HEK293 (cell line): ENCODE results near the gene KIAA0513.

ENCODE experiments used
- CTCF ChIA-PET: fragments of 350-600 bp; formaldehyde crosslinking; extraction: SDS; loops from one replicate; lab custom pipeline; 2021; ENCODE audit warnings: antibody characterized with exemption; lab: Yijun Ruan, JAX
- POLR2A ChIA-PET: fragments of 300-600 bp; formaldehyde crosslinking; extraction: SDS; loops from one replicate; lab custom pipeline; 2020; ENCODE audit warnings: antibody characterized with exemption, inconsistent platforms; lab: Yijun Ruan, JAX
- H3K27ac ChIP-seq: fragments of 200-500 bp; sonication (Bioruptor generic); 2 replicates; pipeline ENCODE4 v1.5.1; 2014; ENCODE audit warnings: low read depth, low read length, control low read depth, inconsistent platforms; ENCODE audit errors: extremely low read depth
- H3K36me3 ChIP-seq, 2 experiments: fragments of 200-500 bp in 1 of 2; sonication (Bioruptor generic) in 1 of 2; 1 replicate in 1 of 2; 2 replicates in 1 of 2; pipeline ENCODE4 v1.5.1; 2014 to 2017; ENCODE audit warnings: inconsistent platforms in 2 of 2, low read length in 2 of 2; ENCODE audit not compliant: control insufficient read depth in 2 of 2, insufficient read depth in 1 of 2
- H3K4me1 ChIP-seq: fragments of 200-500 bp; sonication (Bioruptor generic); 2 replicates; pipeline ENCODE4 v1.5.1; 2014; ENCODE audit warnings: mild to moderate bottlenecking, low read length, inconsistent platforms; ENCODE audit not compliant: control insufficient read depth, insufficient read depth
- H3K4me3 ChIP-seq: 2 replicates; pipeline ENCODE4 v1.5.1; 2011; ENCODE audit warnings: low read depth, mild to moderate bottlenecking, control low read depth, low read length, moderate library complexity
- H3K9me3 ChIP-seq: fragments of 200-500 bp; sonication (Bioruptor generic); 2 replicates; pipeline ENCODE4 v1.5.1; 2014; ENCODE audit warnings: low read depth, low read length, inconsistent platforms; ENCODE audit not compliant: control insufficient read depth, insufficient read depth
- PRDM10 ChIP-seq: fragments of 450-650 bp; formaldehyde crosslinking; IDR thresholded peaks from 2 replicates; pipeline ENCODE4 v1.5.1; 2016; ENCODE audit warnings: missing biosample characterization, missing genetic modification characterization
- ZBTB11 ChIP-seq: fragments of 450-650 bp; formaldehyde crosslinking; conservative IDR thresholded peaks from 2 replicates; pipeline ENCODE4 v1.5.1; 2016; ENCODE audit warnings: low read depth, missing biosample characterization, missing genetic modification characterization
- ZBTB7A ChIP-seq: fragments of 450-650 bp; formaldehyde crosslinking; IDR thresholded peaks from 2 replicates; pipeline ENCODE4 v1.5.1; 2016; ENCODE audit warnings: low read depth, missing biosample characterization, missing genetic modification characterization
- ZFP69B ChIP-seq: fragments of 450-650 bp; formaldehyde crosslinking; IDR thresholded peaks from 2 replicates; pipeline ENCODE4 v1.5.1; 2016; ENCODE audit warnings: missing biosample characterization, missing genetic modification characterization
- ZIC2 ChIP-seq: fragments of 450-650 bp; formaldehyde crosslinking; IDR thresholded peaks from 2 replicates; pipeline ENCODE4 v1.5.1; 2016; ENCODE audit warnings: missing biosample characterization, missing genetic modification characterization
- ZNF10 ChIP-seq: fragments of 450-650 bp; formaldehyde crosslinking; IDR thresholded peaks from 2 replicates; pipeline ENCODE4 v1.5.1; 2017; ENCODE audit warnings: missing biosample characterization, missing genetic modification characterization
- ZNF16 ChIP-seq: fragments of 450-650 bp; formaldehyde crosslinking; IDR thresholded peaks from 2 replicates; pipeline ENCODE4 v1.5.1; 2016; ENCODE audit warnings: low read depth, missing biosample characterization, missing genetic modification characterization
- ZNF169 ChIP-seq: fragments of 450-650 bp; formaldehyde crosslinking; IDR thresholded peaks from 2 replicates; pipeline ENCODE4 v1.5.1; 2016; ENCODE audit warnings: missing biosample characterization, missing genetic modification characterization
- ZNF18 ChIP-seq: fragments of 450-650 bp; formaldehyde crosslinking; IDR thresholded peaks from 2 replicates; pipeline ENCODE4 v1.5.1; 2016; ENCODE audit warnings: missing biosample characterization, missing genetic modification characterization
- ZNF324 ChIP-seq: fragments of 450-650 bp; formaldehyde crosslinking; IDR thresholded peaks from 2 replicates; pipeline ENCODE4 v1.5.1; 2016; ENCODE audit warnings: missing biosample characterization, missing genetic modification characterization
- ZNF423 ChIP-seq: fragments of 450-650 bp; formaldehyde crosslinking; IDR thresholded peaks from 2 replicates; pipeline ENCODE4 v1.5.1; 2016; ENCODE audit warnings: missing biosample characterization, missing genetic modification characterization
- ZNF549 ChIP-seq: fragments of 450-650 bp; IDR thresholded peaks from 2 replicates; pipeline ENCODE4 v1.5.1; 2018; ENCODE audit warnings: missing biosample characterization, missing genetic modification characterization, mild to moderate bottlenecking, inconsistent platforms, moderate library complexity
- ZNF600 ChIP-seq: fragments of 450-650 bp; formaldehyde crosslinking; IDR thresholded peaks from 2 replicates; pipeline ENCODE4 v1.5.1; 2016; ENCODE audit warnings: missing biosample characterization, missing genetic modification characterization
- ZSCAN16 ChIP-seq: fragments of 450-650 bp; formaldehyde crosslinking; IDR thresholded peaks from 2 replicates; pipeline ENCODE4 v1.5.1; 2016; ENCODE audit warnings: missing biosample characterization, missing genetic modification characterization
- ZSCAN4 ChIP-seq: fragments of 450-650 bp; formaldehyde crosslinking; IDR thresholded peaks from 2 replicates; pipeline ENCODE4 v1.5.1; 2017; ENCODE audit warnings: missing biosample characterization, missing genetic modification characterization

KIAA0513 gene

GRCh38 chr16:84986879-84987278 is 40.7 kb upstream of the KIAA0513 start:
- Histone ChIP-seq H3K36me3 (peaks cover 0 to 76% of the 10 kb centered on the region in 2 experiments), H3K9me3 (no peaks in the 10 kb centered on the region), H3K27ac (no peak overlapping the region), H3K4me3 (no peak overlapping the region), H3K4me1 (no peaks in the 10 kb centered on the region)
- no peak for TF ChIP-seq ZBTB7A (tag by site-specific recombination)
- no peak for TF ChIP-seq ZNF16 (tag by site-specific recombination)
- ChIA-PET CTCF (no interaction called here), POLR2A (no interaction called here)

- Histone ChIP-seq H3K4me1 (no peaks in the 10 kb centered on the region), H3K27ac (no peak overlapping the region), H3K36me3 (peaks cover 6 to 70% of the 10 kb centered on the region in 2 experiments), H3K4me3 (no peak overlapping the region), H3K9me3 (no peaks in the 10 kb centered on the region)
- POLR2A ChIA-PET: no interaction called here
- CTCF ChIA-PET: interaction anchor here (0.6 to 1.0 kb wide), 4 partner anchors 17 to 202 kb away, joined by 3 read pairs; no protein-coding TSS in a partner anchor
- TF ChIP-seq ZNF18 (no peak), ZFP69B (no peak), ZNF600 (tag by site-specific recombination) (no peak), ZNF324 (no peak), ZSCAN16 (tag by site-specific recombination) (no peak), ZBTB11 (tag by site-specific recombination) (no peak), ZNF549 (tag by site-specific recombination) (no peak)
These were observed 39.1 kb upstream of the KIAA0513 start for GRCh38 chr16:84988328-84989080.

- Histone ChIP-seq H3K27ac (no peak overlapping the region), H3K4me1 (peaks cover 2% of the 10 kb centered on the region; the same call in 1 of the 2 replicates), H3K36me3 (peaks cover 7 to 78% of the 10 kb centered on the region in 2 experiments), H3K9me3 (no peaks in the 10 kb centered on the region), H3K4me3 (no peak overlapping the region)
- no peak for TF ChIP-seq ZNF10 (tag by site-specific recombination)
- ChIA-PET CTCF (interaction anchor here (0.8 to 0.9 kb wide), 2 partner anchors 19 to 36 kb away, joined by 3 to 4 read pairs; no protein-coding TSS in a partner anchor), POLR2A (interaction anchor here (0.6 kb wide), 1 partner anchor 935 kb away, joined by 3 read pairs; no protein-coding TSS in a partner anchor)
These were observed 37.6 kb upstream of the KIAA0513 start for GRCh38 chr16:84989749-84990620.

- Histone ChIP-seq H3K9me3 (no peaks in the 10 kb centered on the region), H3K27ac (no peak overlapping the region), H3K4me1 (peaks cover 5% of the 10 kb centered on the region; the same call in 1 of the 2 replicates), H3K36me3 (peaks cover 12 to 79% of the 10 kb centered on the region in 2 experiments), H3K4me3 (no peak overlapping the region)
- POLR2A ChIA-PET: no interaction called here
- CTCF ChIA-PET: interaction anchor here (0.7 kb wide), 1 partner anchor 105 kb away, joined by 3 read pairs; no protein-coding TSS in a partner anchor
- TF ChIP-seq ZNF423 (tag by site-specific recombination): no peak
- TF ChIP-seq ZNF169 (tag by site-specific recombination): no peak
- TF ChIP-seq ZSCAN4 (tag by site-specific recombination): no peak
- TF ChIP-seq ZIC2 (tag by site-specific recombination): no peak
- no peak for TF ChIP-seq PRDM10
These were observed 36.8 kb upstream of the KIAA0513 start for GRCh38 chr16:84990782-84991181.
